OCI-LY1 (cell line): ENCODE data around the gene TESPA1.

Source experiments
- H2AFZ ChIP-seq: fragments of 200-600 bp; sonication (generic), shearing (Covaris generic); 2 replicates; pipeline ENCODE4 v1.6.0; 2014; ENCODE audit warnings: antibody characterized with exemption, mild to moderate bottlenecking, low read length
- H3F3A ChIP-seq: fragments of 200-600 bp; sonication (generic), shearing (Covaris generic); 2 replicates; pipeline ENCODE4 v1.6.0; 2014; ENCODE audit warnings: mild to moderate bottlenecking, antibody characterized with exemption, low read length, moderate library complexity; ENCODE audit not compliant: insufficient read depth
- H3K27ac ChIP-seq: fragments of 200-600 bp; sonication (generic); 2 replicates; pipeline ENCODE4 v1.5.1; 2014; ENCODE audit warnings: low read length, mixed run types, mild to moderate bottlenecking, low read depth; ENCODE audit not compliant: poor library complexity, severe bottlenecking
- H3K27me3 ChIP-seq: fragments of 200-600 bp; sonication (generic); 2 replicates; pipeline ENCODE4 v1.6.0; 2014; ENCODE audit warnings: antibody characterized with exemption, mild to moderate bottlenecking, low read length, moderate library complexity; ENCODE audit not compliant: insufficient read depth
- H3K36me3 ChIP-seq: fragments of 200-600 bp; sonication (generic); 2 replicates; pipeline ENCODE4 v1.6.1; 2014; ENCODE audit warnings: mild to moderate bottlenecking, antibody characterized with exemption, low read length, moderate library complexity, mixed read lengths; ENCODE audit not compliant: insufficient read depth
- H3K4me1 ChIP-seq: fragments of 200-600 bp; sonication (generic); 2 replicates; pipeline ENCODE4 v1.5.1; 2014; ENCODE audit warnings: mild to moderate bottlenecking, low read length, moderate library complexity; ENCODE audit not compliant: insufficient read depth, severe bottlenecking
- H3K4me2 ChIP-seq: fragments of 200-600 bp; sonication (generic), shearing (Covaris generic); 2 replicates; pipeline ENCODE4 v1.6.1; 2014; ENCODE audit warnings: low read length
- H3K4me3 ChIP-seq: fragments of 200-600 bp; sonication (generic); 2 replicates; pipeline ENCODE4 v1.5.1; 2014; ENCODE audit warnings: low read length, low read depth, mild to moderate bottlenecking, mixed read lengths; ENCODE audit not compliant: poor library complexity, severe bottlenecking
- H3K79me2 ChIP-seq: fragments of 200-600 bp; shearing (Covaris generic); 2 replicates; pipeline ENCODE4 v1.6.1; 2016; ENCODE audit warnings: mixed run types, low read length, mixed read lengths; ENCODE audit not compliant: insufficient read depth
- H3K9ac ChIP-seq: fragments of 200-600 bp; sonication (generic), shearing (Covaris generic); 2 replicates; pipeline ENCODE4 v1.6.1; 2014; ENCODE audit warnings: mild to moderate bottlenecking, low read length, mixed read lengths
- H3K9me2 ChIP-seq: fragments of 200-600 bp; sonication (generic), shearing (Covaris generic); 2 replicates; pipeline ENCODE4 v1.6.1; 2014; ENCODE audit warnings: low read depth, mild to moderate bottlenecking, low read length, mixed read lengths
- H3K9me3 ChIP-seq: fragments of 200-600 bp; shearing (Covaris generic); 2 replicates; pipeline ENCODE4 v1.6.1; 2014; ENCODE audit warnings: low read length, mixed read lengths
- H4K20me1 ChIP-seq: fragments of 200-600 bp; sonication (generic), shearing (Covaris generic); 2 replicates; pipeline ENCODE4 v1.6.0; 2016; ENCODE audit warnings: mild to moderate bottlenecking, low read length; ENCODE audit not compliant: insufficient read depth
- EZH2 ChIP-seq: fragments of 200-600 bp; sonication (generic), shearing (Covaris generic); IDR thresholded peaks from 2 replicates; pipeline ENCODE4 v1.8.0; 2017; ENCODE audit warnings: borderline replicate concordance, mixed run types, mild to moderate bottlenecking, antibody characterized with exemption, low read length, moderate library complexity, mixed read lengths
- TF ChIP-seq, protein P1 (sequence below): fragments of 200-600 bp; sonication (generic), shearing (Covaris generic); IDR thresholded peaks from 2 replicates; pipeline ENCODE4 v1.5.1; 2017; ENCODE audit warnings: mild to moderate bottlenecking, antibody characterized with exemption, low read length, moderate library complexity, mixed read lengths

The TESPA1 gene

DNA sequence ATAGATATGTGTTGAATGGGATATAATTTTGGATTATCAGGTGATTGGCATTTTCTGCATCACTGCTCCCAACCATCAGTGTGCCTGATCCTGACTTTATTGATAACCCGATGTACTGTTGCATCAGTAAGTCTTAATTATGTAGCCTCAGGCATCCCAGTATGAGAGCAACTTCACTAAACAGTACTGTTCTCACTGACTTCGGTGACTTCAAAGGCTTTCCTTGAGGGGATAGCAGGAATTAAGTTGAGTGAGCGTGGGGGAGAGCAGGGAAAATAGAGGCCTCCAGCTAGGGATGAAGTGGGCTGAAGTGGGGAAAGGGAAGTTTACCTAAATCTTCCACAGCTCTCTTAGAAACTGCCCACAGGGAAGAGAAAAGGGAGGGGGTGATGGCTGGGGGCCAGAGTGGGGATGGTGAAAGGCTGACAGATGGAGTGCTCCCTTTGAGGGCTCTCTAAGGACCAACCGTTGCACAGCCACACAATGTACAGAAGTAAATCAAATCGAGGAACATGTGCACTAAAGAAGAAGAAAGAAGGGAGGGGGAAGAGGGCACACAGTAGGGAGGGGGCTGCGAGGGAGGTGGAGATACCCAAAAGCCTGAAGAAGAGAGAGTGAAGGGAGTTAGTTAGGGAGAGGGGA is 24.5 kb upstream of the TESPA1 start:
- no peaks in the 10 kb centered on the region for H3F3A ChIP-seq
- TF ChIP-seq EZH2 = no peak
- TF ChIP-seq, protein P1, sequence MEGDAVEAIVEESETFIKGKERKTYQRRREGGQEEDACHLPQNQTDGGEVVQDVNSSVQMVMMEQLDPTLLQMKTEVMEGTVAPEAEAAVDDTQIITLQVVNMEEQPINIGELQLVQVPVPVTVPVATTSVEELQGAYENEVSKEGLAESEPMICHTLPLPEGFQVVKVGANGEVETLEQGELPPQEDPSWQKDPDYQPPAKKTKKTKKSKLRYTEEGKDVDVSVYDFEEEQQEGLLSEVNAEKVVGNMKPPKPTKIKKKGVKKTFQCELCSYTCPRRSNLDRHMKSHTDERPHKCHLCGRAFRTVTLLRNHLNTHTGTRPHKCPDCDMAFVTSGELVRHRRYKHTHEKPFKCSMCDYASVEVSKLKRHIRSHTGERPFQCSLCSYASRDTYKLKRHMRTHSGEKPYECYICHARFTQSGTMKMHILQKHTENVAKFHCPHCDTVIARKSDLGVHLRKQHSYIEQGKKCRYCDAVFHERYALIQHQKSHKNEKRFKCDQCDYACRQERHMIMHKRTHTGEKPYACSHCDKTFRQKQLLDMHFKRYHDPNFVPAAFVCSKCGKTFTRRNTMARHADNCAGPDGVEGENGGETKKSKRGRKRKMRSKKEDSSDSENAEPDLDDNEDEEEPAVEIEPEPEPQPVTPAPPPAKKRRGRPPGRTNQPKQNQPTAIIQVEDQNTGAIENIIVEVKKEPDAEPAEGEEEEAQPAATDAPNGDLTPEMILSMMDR = no peak
- H4K20me1 ChIP-seq = no peaks in the 10 kb centered on the region
- H3K4me2 ChIP-seq = no peak overlapping the region
- H3K36me3 ChIP-seq = no peaks in the 10 kb centered on the region; the same call in 1 of the 2 replicates
- no peaks in the 10 kb centered on the region for H3K27me3 ChIP-seq
- no peaks in the 10 kb centered on the region for H3K9me2 ChIP-seq
- no peak overlapping the region for H3K27ac ChIP-seq
- H3K9ac ChIP-seq = no peak overlapping the region
- H3K4me1 ChIP-seq = no peaks in the 10 kb centered on the region
- H3K4me3 ChIP-seq = no peak overlapping the region
- H3K9me3 ChIP-seq = no peaks in the 10 kb centered on the region
- no peak overlapping the region for H2AFZ ChIP-seq
- H3K79me2 ChIP-seq = no peaks in the 10 kb centered on the region

DNA sequence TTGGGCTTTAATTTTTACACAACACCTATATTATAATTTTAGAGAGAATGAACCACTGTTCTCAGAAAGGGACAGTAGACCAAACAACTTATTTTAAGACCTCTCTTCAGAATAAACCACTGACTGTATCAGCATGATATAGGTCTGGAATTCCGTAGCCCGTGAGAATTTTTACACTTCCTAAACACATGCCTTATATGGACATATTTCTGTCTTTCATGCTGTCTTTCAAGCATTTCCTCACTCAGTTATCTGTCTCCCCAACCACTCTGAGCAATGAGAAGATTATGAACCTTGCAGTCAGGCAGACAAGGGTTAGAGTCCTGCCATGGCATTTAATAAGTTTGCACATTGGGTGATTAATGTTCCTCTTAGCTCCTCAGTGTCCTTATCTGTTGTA is 17.8 kb upstream of the TESPA1 start:
- Histone ChIP-seq H2AFZ (no peak overlapping the region), H3F3A (no peaks in the 10 kb centered on the region), H3K4me3 (no peak overlapping the region), H3K4me2 (no peak overlapping the region), H3K27ac (no peak overlapping the region), H3K9me3 (no peaks in the 10 kb centered on the region), H3K27me3 (no peaks in the 10 kb centered on the region), H3K4me1 (peaks cover 25% of the 10 kb centered on the region), H3K79me2 (no peaks in the 10 kb centered on the region), H3K9ac (no peak overlapping the region), H3K9me2 (no peaks in the 10 kb centered on the region), H4K20me1 (no peaks in the 10 kb centered on the region), H3K36me3 (peaks cover 8% of the 10 kb centered on the region; the same call in 1 of the 2 replicates)
- TF ChIP-seq, protein P1 = no peak

DNA sequence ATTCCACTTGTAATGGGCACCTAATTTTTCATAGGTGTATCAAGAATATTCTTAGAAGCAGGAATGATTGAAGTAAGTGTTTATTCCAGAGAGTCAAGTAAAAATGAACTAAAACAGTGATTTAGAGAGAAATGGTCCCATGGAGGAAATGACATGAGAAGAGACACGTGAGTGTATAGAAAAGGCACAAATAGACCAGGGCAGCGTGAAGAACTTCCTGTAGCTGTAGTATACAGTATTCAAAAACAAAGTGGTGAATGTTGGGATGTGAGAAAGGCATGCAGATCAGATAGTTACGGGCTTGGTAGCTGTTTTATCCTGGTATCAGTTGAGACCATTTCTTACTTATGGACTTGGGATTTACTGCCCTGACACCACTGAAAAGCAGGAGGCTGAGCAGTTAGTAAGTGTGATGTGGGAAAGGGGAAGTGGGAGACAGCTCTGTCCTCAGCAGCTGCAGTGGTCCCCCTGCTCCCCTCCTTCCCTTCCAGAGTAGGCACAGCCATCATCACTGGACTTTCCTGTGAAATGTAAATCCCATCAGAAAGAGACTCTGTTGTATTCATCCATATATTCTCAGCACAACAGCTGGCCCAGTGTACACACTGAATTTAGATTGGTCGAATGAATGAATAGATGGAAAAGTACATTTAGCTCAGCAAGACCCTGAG is 16.8 kb upstream of the TESPA1 start:
- H3F3A ChIP-seq = no peaks in the 10 kb centered on the region
- no peaks in the 10 kb centered on the region for H3K9me3 ChIP-seq
- H2AFZ ChIP-seq = no peak overlapping the region
- peaks cover 8% of the 10 kb centered on the region; the same call in 1 of the 2 replicates for H3K36me3 ChIP-seq
- peak overlapping the region; percentile 15; the same call in 1 of the 2 replicates for H3K4me2 ChIP-seq
- no peaks in the 10 kb centered on the region for H3K27me3 ChIP-seq
- no peaks in the 10 kb centered on the region for H4K20me1 ChIP-seq
- no peak overlapping the region for H3K4me3 ChIP-seq
- TF ChIP-seq, protein P1 = no peak
- TF ChIP-seq EZH2 = no peak
- no peaks in the 10 kb centered on the region for H3K79me2 ChIP-seq
- H3K9ac ChIP-seq = no peak overlapping the region
- H3K27ac ChIP-seq = peak overlapping the region; percentile 18
- H3K4me1 ChIP-seq = peaks cover 25% of the 10 kb centered on the region
- H3K9me2 ChIP-seq = no peaks in the 10 kb centered on the region
